ENCODE results near the gene PSAPL1.
"Not testable (repeated sequence)": the region's sequence is repeated elsewhere in the genome, so short reads cannot be mapped to it uniquely, and the experiment has no call there.

PSAPL1 gene

GRCh38 chr4:7460566-7460965 is 25.8 kb upstream of the PSAPL1 start:
- H3K4me1 ChIP-seq (ENCODE audit: control extremely low read depth in 1 of 4, control insufficient read depth in 4 of 4, insufficient read depth in 4 of 4, low read length in 3 of 4) = no peaks in the 10 kb centered on the region
- ChIA-PET CTCF (no interaction called here), POLR2A (no interaction called here)
- no peak overlapping the region for H3K4me3 ChIP-seq (ENCODE audit: control insufficient read depth in 1 of 7, extremely low read depth in 1 of 7, insufficient read depth in 4 of 7, low read depth in 2 of 7, low read length in 6 of 7)
- H3K9me3 ChIP-seq (ENCODE audit: control extremely low read depth in 1 of 5, control insufficient read depth in 4 of 5, insufficient read depth in 2 of 5, low read depth in 1 of 5, low read length in 4 of 5) = peaks cover 0 to under 1% (median 0%) of the 10 kb centered on the region in 5 experiments
- H3K36me3 ChIP-seq (ENCODE audit: control insufficient read depth in 4 of 4, insufficient read depth in 4 of 4, low read length in 3 of 4) = no peaks in the 10 kb centered on the region
- DNase-seq = no peak
- peaks cover 0 to 45% (median 4%) of the 10 kb centered on the region in 5 experiments for H3K27me3 ChIP-seq (replicated peaks in 2 of 5; ENCODE audit: control insufficient read depth in 4 of 5, insufficient read depth in 5 of 5, low read length in 4 of 5)
- WGBS (ENCODE audit: insufficient coverage) = 82% methylated on average over 16 of the region's 17 CpGs
- H3K27ac ChIP-seq (ENCODE audit: insufficient read depth in 1 of 2, low read depth in 1 of 2, low read length in 2 of 2, poor library complexity in 1 of 2, severe bottlenecking in 2 of 2) = no peak overlapping the region

GRCh38 chr4:7459471-7459870 is 24.7 kb upstream of the PSAPL1 start:
- H3K9me3 ChIP-seq (ENCODE audit: control extremely low read depth in 1 of 5, control insufficient read depth in 4 of 5, insufficient read depth in 2 of 5, low read depth in 1 of 5, low read length in 4 of 5) = no peaks in the 10 kb centered on the region
- ChIA-PET CTCF (no interaction called here), POLR2A (no interaction called here)
- no peak for DNase-seq
- H3K4me1 ChIP-seq (ENCODE audit: control extremely low read depth in 1 of 4, control insufficient read depth in 4 of 4, insufficient read depth in 4 of 4, low read length in 3 of 4) = no peaks in the 10 kb centered on the region
- H3K4me3 ChIP-seq (ENCODE audit: control insufficient read depth in 1 of 7, extremely low read depth in 1 of 7, insufficient read depth in 4 of 7, low read depth in 2 of 7, low read length in 6 of 7) = no peak overlapping the region
- H3K27me3 ChIP-seq (replicated peaks in 2 of 5; ENCODE audit: control insufficient read depth in 4 of 5, insufficient read depth in 5 of 5, low read length in 4 of 5) = peaks cover 0 to 43% (median 4%) of the 10 kb centered on the region in 5 experiments
- WGBS (ENCODE audit: insufficient coverage) = 94% methylated on average over 7 of the region's 8 CpGs
- no peaks in the 10 kb centered on the region for H3K36me3 ChIP-seq (ENCODE audit: control insufficient read depth in 4 of 4, insufficient read depth in 4 of 4, low read length in 3 of 4)
- no peak overlapping the region for H3K27ac ChIP-seq (ENCODE audit: insufficient read depth in 1 of 2, low read depth in 1 of 2, low read length in 2 of 2, poor library complexity in 1 of 2, severe bottlenecking in 2 of 2)

- WGBS (ENCODE audit: insufficient coverage) = 93% methylated on average over 2 of the region's 4 CpGs
- Histone ChIP-seq H3K4me3 (ENCODE audit: control insufficient read depth in 1 of 7, extremely low read depth in 1 of 7, insufficient read depth in 4 of 7, low read depth in 2 of 7, low read length in 6 of 7) (no peak overlapping the region), H3K27me3 (replicated peaks in 2 of 5; ENCODE audit: control insufficient read depth in 4 of 5, insufficient read depth in 5 of 5, low read length in 4 of 5) (peaks cover 0 to 36% (median 1%) of the 10 kb centered on the region in 5 experiments), H3K4me1 (ENCODE audit: control extremely low read depth in 1 of 4, control insufficient read depth in 4 of 4, insufficient read depth in 4 of 4, low read length in 3 of 4) (no peaks in the 10 kb centered on the region), H3K36me3 (ENCODE audit: control insufficient read depth in 4 of 4, insufficient read depth in 4 of 4, low read length in 3 of 4) (no peaks in the 10 kb centered on the region), H3K9me3 (ENCODE audit: control extremely low read depth in 1 of 5, control insufficient read depth in 4 of 5, insufficient read depth in 2 of 5, low read depth in 1 of 5, low read length in 4 of 5) (no peaks in the 10 kb centered on the region), H3K27ac (ENCODE audit: insufficient read depth in 1 of 2, low read depth in 1 of 2, low read length in 2 of 2, poor library complexity in 1 of 2, severe bottlenecking in 2 of 2) (no peak overlapping the region)
- ChIA-PET POLR2A (no interaction called here), CTCF (no interaction called here)
- no peak for DNase-seq
Observed at GRCh38 chr4:7458477-7458876, 23.7 kb upstream of the PSAPL1 start.

- POLR2A ChIA-PET = no interaction called here
- CTCF ChIA-PET = no interaction called here
- Histone ChIP-seq H3K4me1 (ENCODE audit: control extremely low read depth in 1 of 4, control insufficient read depth in 4 of 4, insufficient read depth in 4 of 4, low read length in 3 of 4) (no peaks in the 10 kb centered on the region), H3K27me3 (replicated peaks in 2 of 5; ENCODE audit: control insufficient read depth in 4 of 5, insufficient read depth in 5 of 5, low read length in 4 of 5) (peaks cover 0 to 34% (median 0%) of the 10 kb centered on the region in 5 experiments), H3K27ac (ENCODE audit: insufficient read depth in 1 of 2, low read depth in 1 of 2, low read length in 2 of 2, poor library complexity in 1 of 2, severe bottlenecking in 2 of 2) (no peak overlapping the region), H3K36me3 (ENCODE audit: control insufficient read depth in 4 of 4, insufficient read depth in 4 of 4, low read length in 3 of 4) (no peaks in the 10 kb centered on the region), H3K4me3 (ENCODE audit: control insufficient read depth in 1 of 7, extremely low read depth in 1 of 7, insufficient read depth in 4 of 7, low read depth in 2 of 7, low read length in 6 of 7) (no peak overlapping the region), H3K9me3 (ENCODE audit: control extremely low read depth in 1 of 5, control insufficient read depth in 4 of 5, insufficient read depth in 2 of 5, low read depth in 1 of 5, low read length in 4 of 5) (no peaks in the 10 kb centered on the region)
- 82% methylated on average over 8 of the region's 9 CpGs for WGBS (ENCODE audit: insufficient coverage)
- DNase-seq = no peak
Observed at GRCh38 chr4:7458066-7458425, 23.3 kb upstream of the PSAPL1 start.

GRCh38 chr4:7457201-7458065 is 22.7 kb upstream of the PSAPL1 start:
- no peak for DNase-seq
- CTCF ChIA-PET = no interaction called here

GRCh38 chr4:7452802-7453201 is 18.1 kb upstream of the PSAPL1 start:
- CTCF ChIA-PET = interaction anchor here (0.7 kb wide), 1 partner anchor 92 kb away, joined by 4 read pairs; no protein-coding TSS in a partner anchor
- not testable (repeated sequence) for DNase-seq

More at GRCh38 chr4:7457201-7458065, 22.7 kb upstream of the PSAPL1 start:
- WGBS (ENCODE audit: insufficient coverage) = 87% methylated on average over 16 of the region's 16 CpGs
- Histone ChIP-seq H3K36me3 (ENCODE audit: control insufficient read depth in 4 of 4, insufficient read depth in 4 of 4, low read length in 3 of 4) (no peaks in the 10 kb centered on the region), H3K27me3 (replicated peaks in 2 of 5; ENCODE audit: control insufficient read depth in 4 of 5, insufficient read depth in 5 of 5, low read length in 4 of 5) (peaks cover 0 to 30% (median 0%) of the 10 kb centered on the region in 5 experiments), H3K4me3 (ENCODE audit: control insufficient read depth in 1 of 7, extremely low read depth in 1 of 7, insufficient read depth in 4 of 7, low read depth in 2 of 7, low read length in 6 of 7) (no peak overlapping the region), H3K9me3 (ENCODE audit: control extremely low read depth in 1 of 5, control insufficient read depth in 4 of 5, insufficient read depth in 2 of 5, low read depth in 1 of 5, low read length in 4 of 5) (no peaks in the 10 kb centered on the region), H3K4me1 (ENCODE audit: control extremely low read depth in 1 of 4, control insufficient read depth in 4 of 4, insufficient read depth in 4 of 4, low read length in 3 of 4) (no peaks in the 10 kb centered on the region), H3K27ac (ENCODE audit: insufficient read depth in 1 of 2, low read depth in 1 of 2, low read length in 2 of 2, poor library complexity in 1 of 2, severe bottlenecking in 2 of 2) (no peak overlapping the region)
- POLR2A ChIA-PET = no interaction called here

GRCh38 chr4:7451800-7452199 is 17.1 kb upstream of the PSAPL1 start:
- Histone ChIP-seq H3K4me1 (ENCODE audit: control extremely low read depth in 1 of 4, control insufficient read depth in 4 of 4, insufficient read depth in 4 of 4, low read length in 3 of 4) (no peaks in the 10 kb centered on the region), H3K4me3 (ENCODE audit: control insufficient read depth in 1 of 7, extremely low read depth in 1 of 7, insufficient read depth in 4 of 7, low read depth in 2 of 7, low read length in 6 of 7) (no peak overlapping the region), H3K27ac (ENCODE audit: insufficient read depth in 1 of 2, low read depth in 1 of 2, low read length in 2 of 2, poor library complexity in 1 of 2, severe bottlenecking in 2 of 2) (no peak overlapping the region), H3K9me3 (ENCODE audit: control extremely low read depth in 1 of 5, control insufficient read depth in 4 of 5, insufficient read depth in 2 of 5, low read depth in 1 of 5, low read length in 4 of 5) (no peaks in the 10 kb centered on the region), H3K27me3 (replicated peaks in 2 of 5; ENCODE audit: control insufficient read depth in 4 of 5, insufficient read depth in 5 of 5, low read length in 4 of 5) (peaks cover 0 to 6% (median 0%) of the 10 kb centered on the region in 5 experiments), H3K36me3 (ENCODE audit: control insufficient read depth in 4 of 4, insufficient read depth in 4 of 4, low read length in 3 of 4) (no peaks in the 10 kb centered on the region)
- ChIA-PET POLR2A (no interaction called here), CTCF (no interaction called here)
- WGBS (ENCODE audit: insufficient coverage) = 82% methylated on average over 5 of the region's 6 CpGs
- DNase-seq = no peak

More at GRCh38 chr4:7452802-7453201, 18.1 kb upstream of the PSAPL1 start:
- H3K4me3 ChIP-seq (ENCODE audit: control insufficient read depth in 1 of 7, extremely low read depth in 1 of 7, insufficient read depth in 4 of 7, low read depth in 2 of 7, low read length in 6 of 7); H3K4me1 ChIP-seq (ENCODE audit: control extremely low read depth in 1 of 4, control insufficient read depth in 4 of 4, insufficient read depth in 4 of 4, low read length in 3 of 4); H3K27ac ChIP-seq (ENCODE audit: insufficient read depth in 1 of 2, low read depth in 1 of 2, low read length in 2 of 2, poor library complexity in 1 of 2, severe bottlenecking in 2 of 2); H3K9me3 ChIP-seq (ENCODE audit: control extremely low read depth in 1 of 5, control insufficient read depth in 4 of 5, insufficient read depth in 2 of 5, low read depth in 1 of 5, low read length in 4 of 5); H3K36me3 ChIP-seq (ENCODE audit: control insufficient read depth in 4 of 4, insufficient read depth in 4 of 4, low read length in 3 of 4); H3K27me3 ChIP-seq (replicated peaks in 2 of 5; ENCODE audit: control insufficient read depth in 4 of 5, insufficient read depth in 5 of 5, low read length in 4 of 5); POLR2A ChIA-PET: not testable (repeated sequence)
- WGBS (ENCODE audit: insufficient coverage) = 100% methylated on average over 2 of the region's 9 CpGs

All from common myeloid progenitor, CD34-positive (primary cell).